SK-N-MC (cell line): Measurements from ENCODE around the gene B3GNT8.

Source experiments
- EZH2 ChIP-seq: fragments of 200-600 bp; sonication (generic); IDR thresholded peaks from one replicate; pipeline ENCODE4 v1.6.1; 2017; ENCODE audit warnings: antibody characterized with exemption
- POLR2AphosphoS5 ChIP-seq: IDR thresholded peaks from 2 replicates; pipeline ENCODE4 v1.6.1; 2012; ENCODE audit warnings: mild to moderate bottlenecking, low read depth, low read length, borderline replicate concordance

- TF ChIP-seq EZH2, result no peak
- no peak for TF ChIP-seq POLR2AphosphoS5
These were observed 35.6 kb downstream of the B3GNT8 start for GRCh38 chr19:41391618-41392017.
